GM20431 (cell line): Measurements from ENCODE around the gene GFRA1.

ENCODE experiments used
- in situ Hi-C: fragments of 300-500 bp; cut with MseI, MboI; formaldehyde crosslinking; loops from one replicate; pipeline ENCODE4 v1.15.0; 2020; ENCODE audit warnings: low sequenced_read_pairs; ENCODE audit not compliant: unreplicated experiment

The GFRA1 gene

DNA sequence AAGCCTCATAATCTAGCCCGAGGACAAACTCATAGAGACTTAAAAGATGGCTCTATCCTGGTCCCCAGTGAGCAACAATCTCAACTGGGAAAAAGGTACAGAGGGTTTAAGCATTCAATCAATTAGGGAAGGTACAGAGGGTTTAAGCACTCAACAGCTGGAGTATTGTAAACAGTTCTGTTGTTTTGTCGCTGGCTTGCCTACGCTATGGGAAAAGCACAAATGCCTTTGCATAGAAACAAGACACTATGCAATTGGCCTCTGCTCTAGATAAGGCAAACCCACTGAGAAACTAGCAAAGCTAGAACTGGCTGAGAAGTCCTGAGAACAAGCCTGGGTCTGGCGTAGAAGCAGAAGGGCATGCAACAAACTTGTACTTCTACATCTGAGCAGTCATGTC is 69.3 kb downstream of the GFRA1 start:
- in situ Hi-C loops = no loop called here

GRCh38 chr10:116201670-116202430 is 71.2 kb downstream of the GFRA1 start:
- in situ Hi-C loops = no loop called here

DNA sequence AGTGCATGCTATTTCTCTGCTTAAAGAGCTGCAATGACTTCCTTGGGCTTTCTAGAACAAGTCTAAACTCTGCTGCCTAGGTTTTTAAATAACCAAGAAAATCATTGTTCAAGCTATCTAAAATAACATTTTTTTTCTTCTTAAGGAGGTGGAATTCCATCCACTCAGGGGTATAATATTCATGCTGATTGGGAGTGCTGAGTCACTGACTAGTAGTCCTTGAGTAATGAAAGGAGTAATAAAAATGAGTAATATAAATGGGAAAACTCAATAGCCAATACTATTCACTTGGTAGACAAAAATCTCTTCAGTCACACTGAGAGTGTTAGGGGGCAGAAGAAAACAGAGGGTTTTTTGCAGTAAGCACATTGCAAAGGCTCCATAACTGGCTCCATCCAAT is 72.0 kb downstream of the GFRA1 start:
- in situ Hi-C loops = no loop called here

DNA sequence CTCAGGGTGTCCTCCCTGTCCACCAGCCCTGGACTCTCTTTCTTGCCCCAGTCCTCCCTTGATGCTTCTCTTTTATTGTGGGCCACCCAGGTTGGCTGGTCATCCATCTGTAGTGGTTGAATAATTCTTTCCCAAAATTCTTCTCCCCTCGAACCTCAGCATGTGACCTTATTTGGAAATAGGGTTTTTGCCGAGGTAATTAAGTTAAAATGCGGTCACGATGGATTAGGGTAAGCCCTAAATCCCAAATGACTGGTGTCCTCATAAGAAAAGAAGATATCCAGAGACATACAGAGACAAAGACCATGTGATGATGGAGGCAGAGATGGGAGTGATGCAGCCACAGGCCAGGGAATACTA is 74.3 kb downstream of the GFRA1 start:
- in situ Hi-C loops = no loop called here

DNA sequence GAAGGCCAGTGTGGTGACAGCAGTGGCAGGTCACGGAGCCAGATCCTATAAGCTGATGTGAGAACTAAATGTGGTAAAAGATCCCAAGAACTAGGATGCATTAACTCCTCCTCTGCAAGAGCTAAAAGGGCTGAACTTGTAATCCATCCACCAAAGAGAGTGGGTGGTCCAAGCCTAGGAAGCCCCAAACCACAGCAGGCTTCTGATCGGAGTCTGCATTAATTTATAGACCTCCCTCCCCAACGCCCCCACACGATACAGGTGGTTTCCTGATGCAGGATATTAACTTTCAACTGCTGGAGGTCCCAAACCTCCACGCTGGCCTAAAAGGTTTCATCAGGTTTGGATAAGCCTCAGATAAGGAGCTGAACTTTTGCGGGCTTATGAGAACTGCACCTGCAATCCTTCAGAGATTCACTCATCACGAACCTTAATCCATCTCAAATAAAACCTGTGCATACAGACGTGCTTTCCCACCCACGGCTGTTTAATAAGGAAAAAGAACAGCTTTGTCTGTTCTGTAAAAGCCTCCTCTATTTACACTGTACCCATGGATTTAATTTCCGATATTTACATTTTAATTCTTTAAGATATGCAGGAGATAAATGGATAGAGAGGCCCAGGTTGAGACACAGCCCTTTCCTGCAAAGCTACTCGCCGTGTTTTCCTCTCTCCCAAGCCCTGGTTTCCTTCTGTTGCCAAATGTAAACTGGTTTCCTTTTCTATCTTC is 74.9 kb downstream of the GFRA1 start:
- in situ Hi-C loops = no loop called here

GRCh38 chr10:116195583-116195982 is 77.4 kb downstream of the GFRA1 start:
- in situ Hi-C loops = no loop called here

- in situ Hi-C loops = no loop called here
Measured at GRCh38 chr10:116195039-116195438, 78.0 kb downstream of the GFRA1 start.

DNA sequence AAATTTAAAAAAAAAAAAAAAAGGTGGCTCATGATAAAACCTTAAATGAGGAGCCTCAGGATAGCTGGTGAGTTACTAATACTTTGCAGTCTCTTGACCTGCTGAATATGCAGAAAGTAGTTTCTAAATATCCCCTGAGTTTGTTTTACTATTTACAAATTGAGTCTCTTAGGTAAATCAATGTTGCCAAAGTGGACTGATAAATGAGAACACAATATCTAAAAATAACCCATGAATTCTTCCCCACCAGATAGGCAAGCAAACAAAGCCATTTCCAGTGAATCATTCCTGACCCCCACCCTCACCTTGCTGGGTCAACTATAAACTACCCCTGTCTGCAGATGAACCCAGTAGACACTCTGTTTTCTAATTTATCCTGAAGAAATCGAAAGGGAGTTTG is 78.9 kb downstream of the GFRA1 start:
- in situ Hi-C loops = no loop called here

DNA sequence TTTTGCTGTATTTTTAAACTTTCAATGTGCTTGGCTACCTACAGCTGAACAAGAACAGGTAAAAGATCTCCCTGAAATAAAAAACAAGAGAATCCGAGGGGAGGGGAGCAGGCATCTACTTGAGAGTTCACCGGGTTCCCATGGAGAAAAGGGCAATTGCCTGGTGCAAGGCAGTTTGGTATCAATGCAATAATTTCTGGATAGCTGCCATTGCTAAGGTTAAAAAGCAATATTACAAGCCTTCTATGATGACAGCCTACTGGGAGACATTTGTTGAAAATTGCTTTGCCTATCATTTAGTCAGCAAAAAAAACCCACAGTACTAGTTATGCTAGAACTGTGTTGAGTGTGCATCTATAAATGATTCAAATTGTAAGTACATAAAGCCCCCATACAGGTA is 82.1 kb downstream of the GFRA1 start:
- in situ Hi-C loops = no loop called here

- in situ Hi-C loops = no loop called here
Measured at GRCh38 chr10:116186273-116186672, 86.7 kb downstream of the GFRA1 start.

GRCh38 chr10:116185199-116185867 is 87.7 kb downstream of the GFRA1 start:
- in situ Hi-C loops = no loop called here

GRCh38 chr10:116184512-116184794 is 88.6 kb downstream of the GFRA1 start:
- in situ Hi-C loops = no loop called here

GRCh38 chr10:116183733-116184511 is 89.1 kb downstream of the GFRA1 start:
- in situ Hi-C loops = no loop called here

DNA sequence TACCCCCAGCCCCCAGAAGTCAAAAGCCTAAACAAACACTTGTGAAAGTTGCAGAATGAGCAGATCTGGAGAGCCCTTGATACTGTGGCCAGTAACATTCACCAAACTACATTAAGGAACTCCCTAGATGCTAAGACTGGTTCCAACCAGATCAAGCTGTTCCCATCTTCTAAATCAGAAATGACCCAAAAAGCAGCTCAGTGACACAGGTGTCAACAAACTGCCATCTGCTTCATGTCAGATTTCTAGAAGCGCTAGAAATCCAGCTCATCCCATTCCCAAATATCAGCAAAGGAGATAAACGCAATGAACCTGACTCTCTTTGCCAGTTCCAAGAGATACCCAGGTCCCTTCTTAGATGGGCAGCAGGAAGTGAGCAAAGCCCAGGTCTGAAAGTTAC is 90.6 kb downstream of the GFRA1 start:
- in situ Hi-C loops = no loop called here

DNA sequence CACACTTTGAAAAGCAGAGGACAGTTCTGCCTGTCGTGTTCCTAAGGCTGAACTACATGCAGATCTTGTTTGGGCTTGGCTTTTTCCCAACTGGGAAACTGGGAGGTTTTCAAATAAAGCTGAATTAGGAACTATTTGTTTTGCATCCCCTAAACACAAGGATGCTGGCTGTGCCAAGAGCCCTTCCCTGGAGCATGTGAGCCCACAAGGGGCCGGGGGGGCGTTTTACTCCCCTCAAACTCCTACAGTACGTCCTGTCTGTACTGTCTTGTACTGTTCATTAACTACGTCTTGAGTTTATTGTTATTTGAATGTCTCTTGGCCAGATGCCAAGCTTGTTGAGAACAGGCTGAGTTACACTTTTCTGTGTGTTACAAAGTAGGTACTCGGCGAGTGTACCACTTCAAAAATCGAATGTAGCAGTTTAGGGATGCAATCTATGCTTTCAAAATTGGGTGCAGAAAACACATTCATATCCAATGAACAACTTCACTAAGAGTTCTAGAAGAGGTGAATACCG is 94.9 kb downstream of the GFRA1 start:
- in situ Hi-C loops = no loop called here

- in situ Hi-C loops = no loop called here
Measured at GRCh38 chr10:116175231-116175630, 97.8 kb downstream of the GFRA1 start.

DNA sequence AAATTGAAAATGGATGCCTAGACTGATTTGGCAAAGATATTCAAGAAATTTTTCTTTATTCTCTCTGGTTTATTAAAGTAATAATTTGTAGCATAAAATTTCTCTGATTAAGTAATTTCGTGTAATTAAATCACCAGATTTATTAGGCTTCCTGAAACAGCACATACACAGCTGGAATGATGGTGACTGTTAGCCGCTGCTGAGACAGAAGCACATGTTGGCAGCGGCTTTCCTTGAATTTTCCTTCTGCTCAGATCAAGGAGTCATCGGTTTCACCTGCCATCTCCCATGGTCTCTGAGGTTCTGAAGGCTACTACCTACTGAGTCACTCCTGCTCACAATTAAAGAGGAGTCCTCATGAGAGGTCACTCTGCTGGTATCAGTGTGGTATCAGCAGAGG is 101.5 kb downstream of the GFRA1 start:
- in situ Hi-C loops = no loop called here

- in situ Hi-C loops = no loop called here
Measured at GRCh38 chr10:116170815-116171250, 102.2 kb downstream of the GFRA1 start.

- in situ Hi-C loops = no loop called here
Measured at GRCh38 chr10:116169782-116170445, 103.1 kb downstream of the GFRA1 start.

DNA sequence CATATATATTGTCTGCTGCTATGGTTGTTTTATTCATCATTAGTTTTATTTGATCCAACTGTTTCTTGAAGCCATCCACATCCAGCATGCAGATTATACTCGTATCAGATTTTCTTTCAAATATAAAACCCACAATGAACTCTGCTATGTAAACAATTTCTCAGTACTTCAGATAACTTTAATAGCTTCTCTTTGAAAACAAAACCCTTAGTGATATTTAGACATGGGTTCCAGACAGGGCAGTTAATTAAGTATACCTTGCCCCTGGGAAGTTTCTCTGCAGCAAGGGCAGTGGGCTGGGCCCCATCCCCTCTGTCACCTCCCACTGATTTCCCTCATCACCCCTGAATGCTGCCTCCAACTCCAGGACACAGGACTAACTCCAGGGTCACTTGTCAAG is 104.3 kb downstream of the GFRA1 start:
- in situ Hi-C loops = no loop called here
